GM19035 (cell line): ENCODE results near the gene TBC1D8.

Experiments used
- ATAC-seq: cut with Tn5 transposase; IDR thresholded peaks from one replicate; pipeline ENCODE4 v1.9.1; 2021; ENCODE audit not compliant: unreplicated experiment

TBC1D8 gene

DNA sequence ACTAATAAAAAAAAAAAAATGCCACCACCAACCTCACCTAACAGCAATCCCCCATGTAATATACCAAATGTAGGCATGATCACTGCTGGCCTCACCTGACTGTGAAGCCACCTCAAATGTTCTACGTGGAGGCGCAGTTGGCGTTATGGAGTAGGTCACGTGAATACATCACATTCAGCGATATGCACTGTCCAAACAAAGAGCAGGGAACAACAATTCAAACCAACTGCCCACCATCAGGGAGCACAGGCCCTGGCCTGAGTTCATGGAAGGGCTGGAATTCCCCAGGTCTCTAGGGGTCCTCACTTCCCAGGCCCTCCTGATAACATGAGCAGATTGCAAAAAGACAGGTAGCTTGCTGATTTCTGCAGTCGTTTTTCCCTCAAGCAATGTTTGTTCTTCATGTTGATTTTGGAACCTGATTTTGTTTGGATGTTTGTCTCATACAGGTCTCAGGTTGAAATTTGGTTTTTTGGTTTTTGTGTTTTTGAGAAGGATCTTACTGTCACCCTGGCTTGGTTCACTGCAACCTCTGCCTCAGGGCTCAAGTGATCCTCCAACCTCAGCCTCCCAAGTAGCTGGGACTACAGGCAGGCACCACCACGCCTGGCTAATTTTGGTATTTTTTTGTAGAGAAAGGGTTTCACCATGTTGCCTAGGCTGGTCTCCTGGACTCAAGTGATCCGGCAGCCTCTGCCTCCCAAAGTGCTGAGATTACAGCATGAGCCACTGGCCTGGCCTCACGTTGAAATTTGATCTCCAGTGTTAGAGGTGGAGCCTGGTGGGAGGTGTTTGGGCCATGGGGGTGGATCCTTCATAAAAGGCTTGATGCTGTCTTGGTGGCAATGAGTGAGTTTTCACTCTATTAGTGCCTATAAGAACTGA is 15.5 kb downstream of the TBC1D8 start:
- ATAC-seq, result no peak

DNA sequence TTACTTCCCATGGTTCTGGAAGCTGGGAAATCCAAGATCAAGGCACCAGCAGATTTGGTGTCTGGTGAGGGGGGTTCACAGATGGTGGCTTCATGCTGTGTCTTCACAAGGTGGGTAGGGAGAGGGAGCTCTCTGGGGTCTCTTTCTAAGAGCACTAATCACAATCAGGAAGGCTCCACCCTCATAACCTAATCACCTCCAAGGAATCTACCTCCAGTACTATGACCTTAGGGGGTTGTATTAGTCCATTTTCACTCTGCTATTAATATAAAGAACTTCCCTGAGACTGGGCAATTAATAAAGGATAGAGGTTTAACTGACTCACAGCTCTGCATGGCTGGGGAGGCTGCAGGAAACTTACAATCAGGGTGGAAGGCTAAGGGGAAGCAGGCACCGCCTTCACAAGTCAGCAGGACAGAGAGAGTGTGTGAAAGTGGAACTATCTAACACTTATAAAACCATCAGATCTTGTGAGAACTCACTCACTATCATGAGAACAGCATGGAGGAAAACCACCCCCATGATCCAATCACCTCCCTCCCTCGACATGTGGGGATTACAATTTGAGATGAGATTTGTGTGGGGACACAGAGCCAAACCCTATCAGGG is 17.6 kb downstream of the TBC1D8 start:
- ATAC-seq, result no peak

DNA sequence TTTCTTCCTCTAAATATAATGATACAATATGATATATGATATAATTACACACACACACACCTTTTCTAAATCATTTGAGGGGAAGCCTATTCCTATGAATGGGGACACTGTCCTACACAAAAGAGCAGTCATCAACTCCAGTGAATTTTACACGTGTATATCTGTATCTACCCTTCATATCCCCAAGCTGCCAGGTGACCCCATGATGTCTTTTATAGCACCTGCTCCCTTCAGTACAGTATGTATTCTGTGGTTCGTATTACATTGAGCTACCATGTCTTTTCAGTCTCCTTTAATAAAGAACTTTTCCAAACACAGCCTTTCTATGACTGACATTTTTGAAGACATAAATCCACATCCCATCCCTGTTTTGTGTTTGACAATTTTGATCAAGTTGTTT is 19.0 kb downstream of the TBC1D8 start:
- ATAC-seq, result no peak

DNA sequence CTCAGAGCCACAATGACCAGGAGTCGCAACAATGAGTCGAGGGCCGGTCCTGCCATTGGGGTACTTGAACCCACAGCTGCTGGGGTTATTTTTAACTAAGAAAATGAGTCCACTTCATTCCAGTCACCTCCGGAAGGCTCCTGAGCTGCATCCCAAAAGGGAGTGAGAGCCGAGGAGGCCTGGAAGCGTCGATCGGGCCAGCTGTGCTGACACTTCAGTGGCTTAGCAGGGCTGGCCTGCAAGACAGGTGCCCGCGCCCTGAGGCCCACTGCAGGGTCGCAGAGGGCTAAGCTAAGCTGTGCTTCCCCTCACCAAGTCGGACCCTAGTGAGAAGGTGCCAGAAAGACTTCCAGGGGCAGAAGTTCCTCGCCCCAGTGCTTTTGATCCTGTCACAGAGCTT is 21.1 kb downstream of the TBC1D8 start:
- no peak for ATAC-seq

DNA sequence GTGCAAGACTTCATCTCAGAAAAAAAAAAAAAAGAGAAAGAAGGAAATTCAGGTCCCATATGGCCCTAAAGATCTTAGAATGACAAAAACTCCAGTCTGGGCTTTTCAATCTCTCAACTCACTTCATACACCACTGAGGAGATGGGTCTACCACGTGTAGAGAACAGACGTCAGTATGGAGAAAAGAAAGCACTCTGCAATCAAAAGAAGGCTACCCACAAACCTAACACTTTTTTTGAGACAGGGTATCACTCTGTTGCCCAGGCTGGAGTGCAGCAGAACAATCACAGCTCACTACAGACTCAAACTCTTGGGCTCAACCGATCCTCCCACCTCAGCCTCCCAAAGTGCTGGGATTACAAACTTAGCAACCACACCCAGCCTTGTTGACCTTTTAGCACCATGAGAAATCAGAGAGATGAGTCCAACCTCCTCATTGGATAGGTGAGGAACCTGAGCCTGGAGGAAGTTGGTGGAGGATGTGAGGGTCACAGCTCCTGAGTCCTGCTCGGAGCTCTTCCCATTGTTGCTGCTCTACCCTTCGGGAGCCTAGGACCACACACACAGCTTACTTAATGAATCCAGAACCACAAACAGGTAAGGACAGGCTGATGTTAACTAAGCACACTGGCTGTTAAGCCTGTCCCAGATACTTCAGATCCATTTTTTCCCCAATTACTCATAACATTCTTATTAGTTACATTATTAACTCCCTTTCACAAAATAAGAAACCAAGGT is 23.7 kb downstream of the TBC1D8 start:
- no peak for ATAC-seq

DNA sequence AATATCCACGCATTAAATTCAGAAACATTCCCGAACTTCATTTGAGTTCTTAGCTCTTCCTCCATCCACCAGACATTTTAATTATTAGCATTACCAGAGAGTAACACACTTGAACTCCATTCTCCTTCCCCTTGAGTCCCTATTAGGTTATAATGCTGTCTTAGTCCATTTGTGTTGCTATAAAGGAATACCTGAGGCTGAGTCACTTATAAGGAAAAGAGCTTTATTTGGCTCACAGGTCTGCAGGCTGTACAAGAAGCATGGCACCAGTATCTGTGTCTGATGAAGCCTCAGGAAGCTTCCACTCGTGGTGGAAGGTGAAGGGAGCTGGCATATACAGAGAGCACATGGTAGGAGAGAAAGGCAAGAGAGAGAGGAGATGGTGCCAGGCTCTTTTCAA is 25.4 kb downstream of the TBC1D8 start:
- ATAC-seq, result no peak

DNA sequence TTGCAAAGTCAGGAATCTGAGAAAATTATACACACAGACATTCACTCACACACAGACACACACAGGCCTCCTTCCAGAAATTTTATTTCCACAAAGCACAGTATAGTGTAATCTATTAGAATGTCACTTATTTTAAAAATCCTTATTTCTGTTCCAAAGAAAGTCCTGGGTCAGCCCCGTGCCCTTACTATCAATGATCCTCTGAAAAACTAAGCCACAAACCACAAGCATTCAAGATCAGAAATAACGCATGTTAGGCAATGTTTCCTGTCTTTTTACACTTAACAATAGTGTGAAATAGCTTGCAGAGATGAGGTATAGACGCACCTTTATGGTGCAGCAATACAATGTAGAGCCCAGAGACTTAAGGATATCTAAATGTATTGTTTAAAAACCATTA is 25.8 kb downstream of the TBC1D8 start:
- ATAC-seq, result no peak

DNA sequence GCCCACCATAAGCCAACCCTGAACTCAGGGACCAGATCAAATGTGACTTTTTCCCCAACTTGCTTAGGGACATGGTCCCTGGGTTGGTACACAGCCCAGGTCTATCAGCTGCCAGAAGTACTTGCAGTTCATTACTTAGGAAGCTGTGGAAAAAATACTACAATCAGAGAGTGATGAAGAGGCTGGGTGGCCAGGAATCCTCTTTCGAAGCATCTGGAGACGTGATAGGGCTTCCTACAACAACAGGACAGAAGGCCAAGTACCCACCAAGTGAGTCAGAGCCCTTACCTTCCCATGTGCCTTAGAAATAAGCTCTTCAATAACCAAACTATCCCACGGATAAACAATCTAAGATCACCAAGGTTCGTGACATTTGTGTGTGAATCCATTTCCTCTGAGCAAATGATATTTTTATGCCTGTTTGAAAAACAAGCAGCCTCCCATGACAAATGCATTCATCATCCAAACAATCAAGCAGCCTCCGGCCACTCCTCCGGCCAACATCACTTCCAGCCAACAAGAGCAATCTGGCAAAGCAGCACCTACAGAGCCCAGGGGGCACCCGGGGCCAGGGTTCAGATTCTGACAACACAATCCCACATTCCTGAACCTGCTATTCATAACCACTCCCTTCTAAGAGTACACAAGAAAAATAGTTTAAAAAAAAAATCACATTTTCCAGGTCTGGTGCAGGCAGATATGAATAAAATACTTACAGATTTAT is 26.4 kb downstream of the TBC1D8 start:
- ATAC-seq, result no peak

DNA sequence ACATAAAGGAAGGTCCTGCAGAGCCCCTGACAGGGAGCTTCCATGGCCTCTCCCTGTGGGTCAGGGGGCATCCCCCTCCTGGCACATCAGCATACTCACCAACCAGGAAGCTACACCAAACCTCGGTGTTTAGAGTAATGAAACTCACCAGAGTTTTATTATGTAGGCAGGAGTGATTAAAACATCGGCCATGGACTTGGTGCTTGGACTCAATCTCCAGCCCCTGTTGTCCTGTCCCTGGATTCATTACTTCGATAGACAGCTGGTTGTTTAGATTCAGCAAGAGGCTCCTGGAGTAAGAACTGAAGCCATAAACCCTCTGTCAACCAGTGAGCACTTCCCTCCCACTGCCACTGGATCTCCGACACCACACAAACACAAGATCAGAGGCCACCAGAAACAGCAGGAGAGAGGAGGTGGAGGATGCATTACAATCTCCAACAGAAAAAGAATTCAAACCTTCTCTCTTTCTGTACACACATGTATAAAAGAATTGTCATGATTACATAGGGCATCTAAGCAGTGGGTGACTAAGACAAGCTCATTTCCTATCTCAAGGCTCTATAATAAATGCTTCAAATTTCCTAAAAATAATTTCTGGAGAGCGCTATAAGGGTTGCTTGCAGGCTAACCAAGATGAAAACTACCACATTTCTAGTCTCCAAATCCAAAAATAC is 27.2 kb downstream of the TBC1D8 start:
- no peak for ATAC-seq

DNA sequence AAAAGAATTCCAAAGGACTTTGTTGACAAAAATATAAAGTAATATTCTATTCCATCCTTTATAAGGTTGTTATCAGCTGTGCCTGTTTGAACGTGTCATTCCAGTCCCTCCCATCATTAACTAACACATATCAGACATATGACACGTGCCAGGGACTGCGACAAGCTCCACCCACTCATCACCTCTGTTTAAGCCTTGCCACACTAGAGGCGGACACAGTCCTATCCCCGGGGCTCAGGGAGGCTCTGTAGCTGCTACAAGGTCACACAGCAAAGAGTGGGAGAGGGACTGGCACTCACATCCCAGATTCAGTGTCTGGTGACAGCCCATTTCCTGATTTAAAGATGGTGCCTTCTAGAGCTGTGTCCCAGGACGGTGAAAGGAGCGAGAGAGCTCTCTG is 30.0 kb downstream of the TBC1D8 start:
- no peak for ATAC-seq

DNA sequence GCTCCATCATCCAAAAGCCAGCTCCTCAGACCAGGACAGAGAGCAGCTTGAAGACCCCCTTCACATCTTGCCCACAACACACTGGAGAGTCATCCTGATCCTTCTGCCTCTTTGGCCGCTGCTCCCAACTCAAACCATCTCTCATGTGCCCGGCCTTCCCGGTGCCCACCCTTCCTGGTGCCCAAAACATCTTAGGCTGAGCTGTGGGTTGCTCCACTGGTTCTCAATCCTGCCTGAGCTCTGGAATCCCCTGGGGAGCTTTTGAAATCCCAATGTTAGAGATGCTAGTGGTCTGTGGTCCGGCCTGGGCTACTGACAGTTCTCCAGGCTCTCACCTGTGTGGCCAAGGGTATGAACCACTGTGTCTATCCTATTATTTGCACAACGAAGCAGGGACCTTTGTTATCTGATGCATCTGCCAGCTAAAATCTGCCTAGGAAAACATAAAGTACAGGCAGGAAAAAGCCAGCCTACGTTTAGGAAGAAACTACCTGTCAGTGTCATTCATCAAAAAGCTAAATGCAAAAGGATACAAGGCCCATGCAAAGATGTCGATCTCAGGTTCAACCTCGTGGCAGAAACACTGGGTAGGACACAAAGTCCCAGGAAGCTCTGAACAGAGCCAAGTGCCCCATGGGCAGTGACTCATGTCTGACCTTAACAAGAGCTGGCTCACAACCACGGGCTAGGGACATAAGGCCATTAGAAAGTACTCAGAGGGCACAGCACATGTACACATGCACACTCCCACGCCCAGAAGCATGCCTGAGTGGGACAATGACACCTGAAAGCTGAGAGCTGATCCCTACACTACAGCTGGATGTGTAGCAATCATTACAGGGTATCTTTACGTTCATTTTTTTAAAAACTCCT is 30.8 kb downstream of the TBC1D8 start:
- no peak for ATAC-seq

DNA sequence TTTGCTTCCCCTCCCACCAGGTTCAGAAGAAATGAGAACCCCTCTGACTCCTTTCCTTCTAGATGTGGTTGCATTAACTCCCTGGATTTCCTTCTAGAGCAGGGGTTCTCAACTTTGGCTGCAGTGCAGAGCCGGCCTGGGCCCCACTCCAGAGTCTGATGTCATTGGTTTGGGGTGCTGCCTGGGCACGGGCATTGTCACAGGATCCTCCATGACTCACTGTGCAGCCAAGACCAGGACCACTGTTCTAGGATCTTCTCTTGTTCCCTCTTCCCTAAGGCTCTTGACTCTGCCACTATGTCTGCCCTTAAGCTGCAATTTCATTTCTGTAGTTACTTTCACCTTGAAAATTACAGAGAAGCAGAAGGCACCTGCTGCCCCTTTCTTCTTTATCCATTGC is 31.8 kb downstream of the TBC1D8 start:
- ATAC-seq, result no peak

DNA sequence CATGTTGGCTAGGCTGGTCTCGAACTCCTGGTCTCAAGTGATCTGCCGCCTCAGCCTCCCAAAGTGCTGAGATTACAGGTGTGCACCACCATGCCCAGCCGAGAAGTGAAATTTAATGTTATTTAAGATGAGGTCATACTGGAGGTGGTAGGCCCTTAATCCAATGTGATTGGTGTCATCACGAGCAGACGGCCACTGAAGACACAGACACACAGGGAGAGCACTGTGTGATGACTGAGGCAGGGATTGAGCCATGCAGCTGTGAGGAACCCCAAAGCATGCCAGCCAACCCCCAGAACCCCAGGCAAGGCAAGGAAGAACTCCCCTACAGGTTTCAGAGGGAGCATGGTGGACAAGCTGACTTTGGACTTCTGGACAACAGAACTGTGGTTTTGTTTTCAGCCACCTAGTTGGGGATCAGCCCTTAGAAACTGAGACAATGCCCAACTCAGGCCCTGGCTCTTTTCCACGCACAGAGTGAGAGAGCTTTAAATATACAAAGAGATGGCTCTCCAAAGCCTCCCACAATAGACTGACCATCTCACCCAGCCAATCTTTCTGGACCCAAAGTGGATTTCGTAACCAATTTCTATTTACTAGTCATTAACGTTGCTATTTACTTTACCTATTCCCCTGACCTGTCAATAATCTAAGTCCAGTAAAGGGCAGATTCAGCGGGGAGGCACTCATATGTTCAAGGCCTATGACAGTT is 34.2 kb downstream of the TBC1D8 start:
- ATAC-seq, result no peak

DNA sequence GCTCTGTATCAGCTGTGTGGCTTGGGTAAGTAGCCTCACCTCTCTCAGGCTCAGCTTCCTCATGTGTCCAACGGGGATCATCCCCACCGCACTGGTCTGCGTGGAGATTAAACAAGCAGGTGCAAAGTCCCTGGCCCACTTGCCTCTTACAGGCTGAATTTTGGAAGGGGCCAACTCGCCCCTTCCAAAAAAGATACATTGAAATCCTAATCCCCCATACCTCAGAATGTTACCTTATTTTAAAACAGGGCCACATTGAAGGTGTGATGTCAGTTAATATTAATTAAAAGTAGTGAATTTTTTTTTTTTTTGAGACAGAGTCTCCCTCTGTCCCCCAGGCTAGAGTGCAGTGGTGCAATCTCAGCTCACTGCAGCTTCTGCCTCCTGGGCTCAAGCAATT is 34.8 kb downstream of the TBC1D8 start:
- ATAC-seq, result no peak

DNA sequence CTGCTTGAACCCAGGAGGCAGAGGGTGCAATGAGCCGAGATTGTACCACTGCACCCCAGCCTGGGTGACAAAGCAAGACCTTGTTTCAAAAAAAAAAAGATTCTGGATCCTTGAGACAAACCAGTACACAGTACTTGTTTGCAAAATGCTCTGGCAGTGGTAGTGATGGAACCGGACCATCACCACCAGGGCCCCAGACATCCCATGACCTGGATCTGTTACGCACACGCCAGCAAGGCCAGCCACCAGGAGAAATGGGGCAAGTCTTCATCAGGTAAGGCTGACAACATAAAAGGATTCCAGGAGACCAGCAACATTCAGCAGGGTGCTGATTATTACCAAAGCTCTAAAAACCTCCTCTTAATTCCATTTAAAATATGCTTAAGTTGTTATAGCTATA is 35.5 kb downstream of the TBC1D8 start:
- no peak for ATAC-seq

DNA sequence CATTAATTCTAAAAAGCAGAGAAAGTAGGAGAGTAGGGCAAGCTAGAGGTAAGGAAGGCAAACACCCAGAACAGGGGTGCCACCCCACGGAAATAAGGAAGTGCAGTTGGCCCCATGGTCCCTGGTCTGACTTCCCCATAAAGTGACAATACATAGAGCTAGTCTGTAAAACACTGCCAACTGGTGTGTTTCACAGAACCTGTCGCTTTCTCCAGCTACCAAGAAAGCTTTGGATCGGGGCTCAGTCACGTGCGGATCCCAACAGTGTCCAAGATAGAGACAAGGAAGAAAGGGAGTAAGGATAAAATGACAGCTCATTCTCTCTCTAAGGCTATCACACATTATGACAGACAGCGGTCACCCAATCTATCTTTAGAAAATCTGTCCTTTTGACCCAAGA is 36.4 kb downstream of the TBC1D8 start:
- ATAC-seq, result no peak

DNA sequence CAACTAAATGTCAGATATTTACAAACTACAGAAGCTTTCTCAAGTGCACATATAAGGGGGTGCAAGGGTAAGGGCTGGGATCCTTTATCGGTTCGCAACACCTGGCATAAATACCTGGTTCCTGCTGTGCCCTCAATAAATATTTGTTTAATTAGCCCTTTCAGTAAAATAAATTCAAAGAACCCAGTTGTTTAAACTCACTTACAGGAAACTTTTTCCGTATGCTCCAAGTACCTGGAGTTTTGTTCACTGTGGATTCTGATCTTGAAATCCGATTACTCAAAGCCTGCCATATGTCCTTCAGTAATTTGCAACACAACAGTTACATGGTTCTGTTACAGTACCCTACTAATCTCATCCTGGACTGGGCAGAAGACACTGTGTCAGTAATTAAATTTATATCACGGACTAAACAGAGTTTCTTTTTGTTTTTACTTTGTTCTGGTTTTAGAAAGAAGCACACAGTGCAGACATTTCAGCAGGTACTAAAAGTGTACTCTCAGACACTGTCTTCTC is 36.9 kb downstream of the TBC1D8 start:
- ATAC-seq, result no peak

DNA sequence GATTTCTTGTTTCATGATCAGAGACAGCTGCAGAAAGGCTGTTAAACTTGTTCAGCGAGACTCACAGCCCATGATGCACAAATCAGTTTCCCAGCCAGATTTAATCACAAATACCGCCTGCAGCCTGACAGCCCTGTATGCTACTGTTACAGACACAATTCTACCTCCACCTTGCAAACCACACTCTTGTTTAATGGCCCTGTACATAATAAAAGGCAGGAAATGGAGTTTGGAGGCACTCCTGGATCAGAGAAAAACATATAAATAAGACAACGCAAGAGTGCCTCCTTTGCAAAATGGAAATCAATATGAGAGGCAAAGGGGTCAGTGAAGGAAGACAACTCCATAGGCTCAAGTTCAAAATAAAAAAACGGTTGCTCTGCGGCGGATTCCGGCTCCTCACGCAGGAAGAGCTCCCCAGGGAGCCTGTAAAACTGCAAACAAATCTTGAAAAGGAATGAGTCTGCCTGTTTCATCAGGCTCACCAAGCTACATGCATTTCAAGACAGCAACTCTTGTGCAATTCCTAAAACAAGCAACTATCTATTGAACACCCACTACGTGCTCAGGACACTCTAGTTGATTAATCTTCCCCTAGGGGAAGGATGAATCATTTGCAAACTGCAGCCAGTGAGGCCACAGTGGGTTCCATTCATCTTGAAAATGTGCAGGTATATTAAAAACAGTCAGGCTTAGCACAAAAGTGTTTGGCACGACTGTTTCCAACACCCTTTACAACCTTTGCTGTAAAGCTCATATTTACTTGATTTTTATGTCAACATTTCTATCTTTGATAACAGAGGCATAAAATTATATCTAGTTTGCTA is 37.5 kb downstream of the TBC1D8 start:
- no peak for ATAC-seq
